H1 (cell line): ENCODE results near the gene VARS2. TPM values are rescaled to one million over a fixed set of nuclear protein-coding genes. Genes with fewer than 3 reads are reported as not detected.

Experiments
- CTCF ChIA-PET: fragments of 300-600 bp; sonication (Branson Sonifier 250); formaldehyde crosslinking; loops from one replicate; lab custom pipeline; 2021; ENCODE audit not compliant: partially characterized antibody; lab: Charles Lee
- POLR2A ChIA-PET: fragments of 300-600 bp; sonication (Branson Sonifier 250); formaldehyde crosslinking; loops from one replicate; lab custom pipeline; 2021; ENCODE audit warnings: inconsistent platforms; ENCODE audit not compliant: partially characterized antibody; lab: Charles Lee
- DNase-seq, 2 experiments: peaks; one replicate each; pipeline versions ENCODE4 v3.0.0 to v3.0.0-alpha.2; 2010 to 2022; ENCODE audit warnings: low spot score in 2 of 2, low read depth in 1 of 2, mixed read lengths in 1 of 2
- FAIRE-seq: peaks from 2 replicates; lab custom pipeline; 2011; peaks lifted over from hg19 to GRCh38; lab: Jason Lieb, UNC
- H2AFZ ChIP-seq: 2 replicates; pipeline ENCODE4 v1.8.1; 2012; ENCODE audit warnings: low read length, inconsistent platforms
- H2AK5ac ChIP-seq: 2 replicates; pipeline ENCODE4 v1.6.1; 2013; ENCODE audit warnings: low read depth, low read length
- H2BK120ac ChIP-seq: replicated peaks from 2 replicates; pipeline ENCODE3; 2013; ENCODE audit warnings: low read depth, low read length, inconsistent platforms
- H2BK12ac ChIP-seq: 2 replicates; pipeline ENCODE4 v1.6.1; 2013; ENCODE audit warnings: low read depth, low read length
- H2BK15ac ChIP-seq: 2 replicates; pipeline ENCODE4 v1.6.1; 2013; ENCODE audit warnings: low read length
- H2BK20ac ChIP-seq: 2 replicates; pipeline ENCODE4 v1.6.1; 2013; ENCODE audit warnings: low read length
- H2BK5ac ChIP-seq: 2 replicates; pipeline ENCODE4 v1.6.1; 2013; ENCODE audit warnings: low read depth, low read length
- H3K14ac ChIP-seq: 2 replicates; pipeline ENCODE4 v1.6.1; 2013; ENCODE audit warnings: inconsistent platforms; ENCODE audit not compliant: insufficient read length
- H3K18ac ChIP-seq: 2 replicates; pipeline ENCODE4 v1.6.1; 2013; ENCODE audit warnings: low read length; ENCODE audit errors: extremely low read depth
- H3K23ac ChIP-seq: 2 replicates; pipeline ENCODE4 v1.6.1; 2013; ENCODE audit warnings: inconsistent platforms; ENCODE audit not compliant: insufficient read length
- H3K23me2 ChIP-seq: 2 replicates; pipeline ENCODE4 v1.6.1; 2013; ENCODE audit warnings: low read depth, low read length
- H3K27ac ChIP-seq: 2 replicates; pipeline ENCODE4 v1.6.1; 2011; ENCODE audit warnings: low read depth, low read length, inconsistent platforms
- H3K27me3 ChIP-seq, 4 experiments: replicated peaks in 1 of 4; 1 replicate in 1 of 4; 2 replicates in 3 of 4; pipeline versions ENCODE4 v1.6.1 to v1.8.1; 2011 to 2013; ENCODE audit warnings: low read length in 3 of 4, mild to moderate bottlenecking in 3 of 4, inconsistent platforms in 2 of 4, mixed read lengths in 2 of 4, moderate library complexity in 1 of 4; ENCODE audit not compliant: control insufficient read depth in 3 of 4, insufficient read depth in 3 of 4; ENCODE audit errors: extremely low read depth in 1 of 4
- H3K36me3 ChIP-seq, 4 experiments: 2 replicates each; pipeline versions ENCODE4 v1.6.1 to v1.8.1; 2011 to 2013; ENCODE audit warnings: mild to moderate bottlenecking in 4 of 4, low read length in 3 of 4, moderate library complexity in 2 of 4, control low read depth in 1 of 4, inconsistent platforms in 1 of 4; ENCODE audit not compliant: insufficient read depth in 4 of 4, control insufficient read depth in 2 of 4
- H3K4ac ChIP-seq: replicated peaks from 2 replicates; pipeline ENCODE3; 2013; ENCODE audit warnings: low read length, low read depth, mixed read lengths, inconsistent platforms; ENCODE audit not compliant: insufficient read length
- H3K4me1 ChIP-seq, 4 experiments: replicated peaks in 1 of 4; 1 replicate in 1 of 4; 2 replicates in 3 of 4; pipeline versions ENCODE4 v1.6.1 to v1.8.1; 2011 to 2013; ENCODE audit warnings: low read length in 3 of 4, inconsistent platforms in 2 of 4, mixed read lengths in 1 of 4; ENCODE audit not compliant: insufficient read depth in 4 of 4, control insufficient read depth in 3 of 4
- H3K4me2 ChIP-seq, 2 experiments: 2 replicates each; pipeline versions ENCODE4 v1.6.1 to v1.8.1; 2011 to 2013; ENCODE audit warnings: low read depth in 2 of 2, low read length in 2 of 2, control low read depth in 1 of 2, inconsistent platforms in 1 of 2, mild to moderate bottlenecking in 1 of 2; ENCODE audit not compliant: insufficient read depth in 1 of 2
- H3K4me3 ChIP-seq, 4 experiments: fragments of 200-600, 300-600 bp in 1 of 4; sonication (generic), shearing (Covaris generic), sonication (Bioruptor Twin) in 1 of 4; 2 replicates each; pipeline versions ENCODE4 v1.5.1 to v1.8.1; 2011 to 2016; ENCODE audit warnings: low read length in 4 of 4, low read depth in 3 of 4, control low read depth in 2 of 4, inconsistent platforms in 2 of 4, mild to moderate bottlenecking in 2 of 4, mixed read lengths in 1 of 4, moderate library complexity in 1 of 4; ENCODE audit not compliant: insufficient read depth in 2 of 4; ENCODE audit errors: extremely low read depth in 1 of 4
- H3K56ac ChIP-seq: replicated peaks from 2 replicates; pipeline ENCODE3; 2013; ENCODE audit warnings: low read depth, mild to moderate bottlenecking, mixed read lengths, low read length, inconsistent platforms; ENCODE audit not compliant: insufficient read length
- H3K79me1 ChIP-seq: 2 replicates; pipeline ENCODE4 v1.6.1; 2013; ENCODE audit warnings: low read depth, low read length, control low read depth
- H3K79me2 ChIP-seq, 2 experiments: 2 replicates each; pipeline versions ENCODE4 v1.6.1 to v1.8.1; 2012 to 2013; ENCODE audit warnings: low read length in 2 of 2, mild to moderate bottlenecking in 2 of 2, inconsistent platforms in 1 of 2; ENCODE audit not compliant: insufficient read depth in 2 of 2, control insufficient read depth in 1 of 2
- H3K9ac ChIP-seq, 4 experiments: replicated peaks in 1 of 4; 1 replicate in 1 of 4; 2 replicates in 3 of 4; pipeline versions ENCODE4 v1.6.1 to v1.8.1; 2011 to 2013; ENCODE audit warnings: low read depth in 3 of 4, low read length in 3 of 4, control low read depth in 2 of 4, mild to moderate bottlenecking in 2 of 4, moderate library complexity in 2 of 4, inconsistent platforms in 1 of 4; ENCODE audit errors: extremely low read depth in 1 of 4
- H3K9me3 ChIP-seq, 2 experiments: 2 replicates each; pipeline versions ENCODE4 v1.6.1 to v1.8.1; 2012 to 2013; ENCODE audit warnings: mild to moderate bottlenecking in 2 of 2, moderate library complexity in 2 of 2, control low read depth in 1 of 2, inconsistent platforms in 1 of 2, low read depth in 1 of 2, low read length in 1 of 2, mixed read lengths in 1 of 2; ENCODE audit not compliant: insufficient read depth in 2 of 2
- H4K20me1 ChIP-seq, 2 experiments: replicated peaks in 1 of 2; 2 replicates each; pipeline versions ENCODE3 to v1.8.1; 2011 to 2013; ENCODE audit warnings: inconsistent platforms in 2 of 2, low read length in 2 of 2, mild to moderate bottlenecking in 1 of 2; ENCODE audit not compliant: insufficient read depth in 2 of 2, control insufficient read depth in 1 of 2
- H4K5ac ChIP-seq: 2 replicates; pipeline ENCODE4 v1.6.1; 2013; ENCODE audit warnings: low read length, low read depth, mixed read lengths, inconsistent platforms; ENCODE audit not compliant: insufficient read length
- H4K8ac ChIP-seq: 2 replicates; pipeline ENCODE4 v1.8.0; 2013; ENCODE audit warnings: mild to moderate bottlenecking, moderate library complexity, low read length, inconsistent platforms; ENCODE audit not compliant: insufficient read depth; ENCODE audit errors: extremely low read depth
- H4K91ac ChIP-seq: replicated peaks from 2 replicates; pipeline ENCODE3; 2013; ENCODE audit warnings: low read length, mixed read lengths, inconsistent platforms; ENCODE audit not compliant: insufficient read length
- BACH1 ChIP-seq: IDR thresholded peaks from 2 replicates; pipeline ENCODE4 v1.6.1; 2012; ENCODE audit warnings: low read length, improper control_type of control experiment
- JUND ChIP-seq: IDR thresholded peaks from 2 replicates; pipeline ENCODE4 v1.6.1; 2011; ENCODE audit warnings: mild to moderate bottlenecking, improper control_type of control experiment, low read length
- PHF8 ChIP-seq: fragments of 200-600 bp; sonication (generic); conservative IDR thresholded peaks from 2 replicates; pipeline ENCODE4 v1.7.1; 2012; ENCODE audit warnings: low read depth, mild to moderate bottlenecking, inconsistent platforms, low read length, moderate library complexity
- SIN3A ChIP-seq, 2 experiments: IDR thresholded peaks in 1 of 2; conservative IDR thresholded peaks in 1 of 2; 2 replicates each; pipeline ENCODE4 v1.6.1; 2011 to 2012; ENCODE audit warnings: low read length in 2 of 2, improper control_type of control experiment in 1 of 2, low read depth in 1 of 2, mild to moderate bottlenecking in 1 of 2
- TAF7 ChIP-seq: optimal IDR thresholded peaks from 2 replicates; pipeline ENCODE3; 2011; ENCODE audit warnings: low read depth, mild to moderate bottlenecking, inconsistent platforms, low read length, moderate library complexity, borderline replicate concordance
- WGBS, 2 experiments: shearing (Covaris generic) in 1 of 2; methylation state at CpG; one replicate each; pipeline versions ENCODE4 v1.1.6 to v1.1.7; 2013 to 2015; ENCODE audit warnings: low lambda C conversion rate in 2 of 2, mixed read lengths in 2 of 2, inconsistent platforms in 1 of 2, low coverage in 1 of 2, missing lambda C conversion rate in 1 of 2; ENCODE audit not compliant: insufficient replicate concordance in 2 of 2, insufficient coverage in 1 of 2, insufficient read length in 1 of 2; ENCODE audit errors: extremely low coverage in 1 of 2, missing lambda C conversion rate in 1 of 2; 5-methylcytosine and 5-hydroxymethylcytosine counted together
- polyA plus RNA-seq, 7 experiments: library from polyadenylated mRNA; depleted of rRNA in 3 of 7; stranded (reverse) in 5 of 7; unstranded in 2 of 7; fragments of >200 nt in 5 of 7; fragments of 200-250 nt in 2 of 7; gene quantifications; 1 replicate in 5 of 7; 2 replicates in 1 of 7; 4 replicates in 1 of 7; pipeline versions ENCODE4 v1.2.1 to v1.2.3, GENCODE V29; 2011 to 2013; ENCODE audit warnings: missing spikeins in 2 of 7, mixed read lengths in 2 of 7
- total RNA-seq: library from RNA; stranded (reverse); fragmentation: NEBNext Ultra II Directional; extraction: Animal tissue kit (Norgen Biotek cat#: 25700); gene quantifications from 2 replicates; pipeline ENCODE4 v1.2.1, GENCODE V29; 2021
- TF ChIP-seq, protein P1 (sequence below), 3 experiments: IDR thresholded peaks; 1 replicate in 2 of 3; 2 replicates in 1 of 3; pipeline versions ENCODE4 v1.5.1 to v1.6.1; 2011; ENCODE audit warnings: low read length in 3 of 3, mild to moderate bottlenecking in 3 of 3, inconsistent platforms in 2 of 3, low read depth in 1 of 3, moderate library complexity in 1 of 3; ENCODE audit not compliant: insufficient read depth in 1 of 3; ENCODE audit errors: control extremely low read depth in 1 of 3
- TF ChIP-seq, protein P2 (sequence below): IDR thresholded peaks from 2 replicates; pipeline ENCODE4 v1.6.1; 2011; ENCODE audit warnings: low read length, improper control_type of control experiment

VARS2 gene
- total and polyA plus RNA-seq, 2 of the 8 experiments (the other 6 are each of a cell fraction or from before 2014, with no cell fraction given), result 26.8 to 47.7 TPM

DNA sequence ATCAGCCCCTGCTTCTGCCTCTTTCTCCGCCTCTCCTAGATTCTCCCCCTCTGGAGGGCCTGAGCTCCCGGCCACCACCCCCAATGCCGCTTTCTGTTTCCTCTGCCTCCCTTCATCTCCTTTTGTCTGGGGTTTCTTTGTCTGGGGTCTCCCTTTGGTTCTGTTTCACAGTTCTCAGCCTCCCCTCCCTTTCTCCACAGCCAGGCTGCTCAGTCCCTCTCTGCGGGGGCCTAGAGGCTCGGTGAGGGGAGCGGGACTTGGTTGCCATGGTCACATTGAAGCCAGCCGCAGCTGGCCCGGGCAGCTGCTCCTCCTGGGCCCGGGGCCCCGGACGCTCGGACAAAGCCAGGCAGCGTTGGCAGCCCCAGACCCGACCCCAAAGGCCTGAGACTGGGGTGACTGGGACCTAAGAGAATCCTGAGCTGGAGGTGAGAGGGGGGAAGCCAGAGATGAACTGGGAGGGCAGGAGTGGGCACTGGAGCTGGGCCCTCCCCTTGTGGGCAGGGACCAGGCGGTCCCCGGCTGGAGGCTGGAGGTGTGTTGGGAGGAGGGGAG lies 33.3 kb upstream of the VARS2 start:
- CTCF ChIA-PET, result interaction anchor here (1.0 to 29.0 kb wide), 13 partner anchors 11 to 427 kb away, joined by 3 to 610 read pairs (median 5); partner anchors contain the start of gene GTF2H4
- H2BK5ac ChIP-seq, result peak overlapping the region; percentile 96; the same call in 1 of the 2 replicates
- peak overlapping the region; percentile 30 for H4K5ac ChIP-seq
- peak overlapping the region; percentile 41 to 86 (median 52) for H3K4me3 ChIP-seq
- H3K18ac ChIP-seq, result peak overlapping the region; percentile 62; the same call in 1 of the 2 replicates
- H3K27ac ChIP-seq, result peak overlapping the region; percentile 70
- H3K36me3 ChIP-seq, result no peaks in the 10 kb centered on the region
- H3K4ac ChIP-seq, result no peak overlapping the region
- H3K9ac ChIP-seq, result peak overlapping the region in 3 of 4 experiments; percentile 29 to 66 (median 65); a peak in 4 of 7 replicates
- no peak overlapping the region for H3K23ac ChIP-seq
- WGBS, 2 experiments, result 4% methylated on average over 12 of the region's 16 CpGs; no CpG with 5 or more reads in 1 of the 2 experiments
- no peak overlapping the region for H4K8ac ChIP-seq
- H4K20me1 ChIP-seq, result peaks cover 0 to 9% of the 10 kb centered on the region in 2 experiments
- H3K4me2 ChIP-seq, result peak overlapping the region; percentile 92 to 94
- POLR2A ChIA-PET, result interaction anchor here (0.6 to 19.5 kb wide), 15 partner anchors 9 to 291 kb away, joined by 3 to 452 read pairs (median 4); partner anchors contain the start of genes FLOT1, IER3 and VARS2
- H4K91ac ChIP-seq, result no peak overlapping the region
- H2BK20ac ChIP-seq, result peak overlapping the region; percentile 67
- FAIRE-seq (no peak), DNase-seq (peak in 1 of 2 experiments; percentile 85)
- H3K9me3 ChIP-seq, result no peaks in the 10 kb centered on the region
- H3K79me1 ChIP-seq, result peaks cover 11% of the 10 kb centered on the region; the same call in 1 of the 2 replicates
- H3K23me2 ChIP-seq, result peaks cover 33% of the 10 kb centered on the region
- no peaks in the 10 kb centered on the region for H3K27me3 ChIP-seq
- peaks cover 5 to 33% of the 10 kb centered on the region in 2 experiments; a peak in 3 of 4 replicates for H3K79me2 ChIP-seq
- no peak overlapping the region for H2BK120ac ChIP-seq
- H3K56ac ChIP-seq, result no peak overlapping the region
- H3K4me1 ChIP-seq, result peaks cover 7 to 50% (median 33%) of the 10 kb centered on the region in 4 experiments
- H2BK12ac ChIP-seq, result peak overlapping the region; percentile 89; the same call in 1 of the 2 replicates
- H2AFZ ChIP-seq, result no peak overlapping the region
- H2BK15ac ChIP-seq, result no peak overlapping the region
- no peak overlapping the region for H3K14ac ChIP-seq
- H2AK5ac ChIP-seq, result no peak overlapping the region
- TF ChIP-seq, protein P1, sequence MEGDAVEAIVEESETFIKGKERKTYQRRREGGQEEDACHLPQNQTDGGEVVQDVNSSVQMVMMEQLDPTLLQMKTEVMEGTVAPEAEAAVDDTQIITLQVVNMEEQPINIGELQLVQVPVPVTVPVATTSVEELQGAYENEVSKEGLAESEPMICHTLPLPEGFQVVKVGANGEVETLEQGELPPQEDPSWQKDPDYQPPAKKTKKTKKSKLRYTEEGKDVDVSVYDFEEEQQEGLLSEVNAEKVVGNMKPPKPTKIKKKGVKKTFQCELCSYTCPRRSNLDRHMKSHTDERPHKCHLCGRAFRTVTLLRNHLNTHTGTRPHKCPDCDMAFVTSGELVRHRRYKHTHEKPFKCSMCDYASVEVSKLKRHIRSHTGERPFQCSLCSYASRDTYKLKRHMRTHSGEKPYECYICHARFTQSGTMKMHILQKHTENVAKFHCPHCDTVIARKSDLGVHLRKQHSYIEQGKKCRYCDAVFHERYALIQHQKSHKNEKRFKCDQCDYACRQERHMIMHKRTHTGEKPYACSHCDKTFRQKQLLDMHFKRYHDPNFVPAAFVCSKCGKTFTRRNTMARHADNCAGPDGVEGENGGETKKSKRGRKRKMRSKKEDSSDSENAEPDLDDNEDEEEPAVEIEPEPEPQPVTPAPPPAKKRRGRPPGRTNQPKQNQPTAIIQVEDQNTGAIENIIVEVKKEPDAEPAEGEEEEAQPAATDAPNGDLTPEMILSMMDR (IDR thresholded peaks at IDR 0.05; ENCODE audit: control extremely low read depth in 1 of 3, insufficient read depth in 1 of 3, low read depth in 1 of 3, low read length in 3 of 3), result no peak
- no peak for TF ChIP-seq BACH1
- TF ChIP-seq, protein P2, sequence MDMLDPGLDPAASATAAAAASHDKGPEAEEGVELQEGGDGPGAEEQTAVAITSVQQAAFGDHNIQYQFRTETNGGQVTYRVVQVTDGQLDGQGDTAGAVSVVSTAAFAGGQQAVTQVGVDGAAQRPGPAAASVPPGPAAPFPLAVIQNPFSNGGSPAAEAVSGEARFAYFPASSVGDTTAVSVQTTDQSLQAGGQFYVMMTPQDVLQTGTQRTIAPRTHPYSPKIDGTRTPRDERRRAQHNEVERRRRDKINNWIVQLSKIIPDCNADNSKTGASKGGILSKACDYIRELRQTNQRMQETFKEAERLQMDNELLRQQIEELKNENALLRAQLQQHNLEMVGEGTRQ, result no peak
- TF ChIP-seq TAF7, result no peak
- TF ChIP-seq PHF8, result peak; percentile 36; the same call in 1 of the 2 replicates
- 0 out of 2 replicates have a peak, but pooled peaks have one; percentile 16 for TF ChIP-seq JUND
- peak; percentile 93 to 98; a peak in 3 of 4 replicates for TF ChIP-seq SIN3A (conservative IDR thresholded peaks at IDR 0.05 in 1 of 2, IDR thresholded peaks at IDR 0.05 in 1 of 2; ENCODE audit: low read depth in 1 of 2, low read length in 2 of 2)
